ENCODE results near the gene OTC.
A peak's percentile ranks its signal among the peaks of the same experiment; 100 is the strongest.

OTC gene

DNA sequence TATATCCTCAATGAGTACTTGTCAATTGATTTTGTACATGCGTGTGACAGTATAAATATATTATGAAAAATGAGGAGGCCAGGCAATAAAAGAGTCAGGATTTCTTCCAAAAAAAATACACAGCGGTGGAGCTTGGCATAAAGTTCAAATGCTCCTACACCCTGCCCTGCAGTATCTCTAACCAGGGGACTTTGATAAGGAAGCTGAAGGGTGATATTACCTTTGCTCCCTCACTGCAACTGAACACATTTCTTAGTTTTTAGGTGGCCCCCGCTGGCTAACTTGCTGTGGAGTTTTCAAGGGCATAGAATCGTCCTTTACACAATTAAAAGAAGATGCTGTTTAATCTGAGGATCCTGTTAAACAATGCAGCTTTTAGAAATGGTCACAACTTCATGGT, at the start of gene OTC:
OTC (plus strand) TSS at position 243 of the 400 bp plus-strand sequence; CDS start at position 336, 93 bp downstream.
- DNase-seq (ENCODE audit: low read depth in 2 of 2) = no peak

DNA sequence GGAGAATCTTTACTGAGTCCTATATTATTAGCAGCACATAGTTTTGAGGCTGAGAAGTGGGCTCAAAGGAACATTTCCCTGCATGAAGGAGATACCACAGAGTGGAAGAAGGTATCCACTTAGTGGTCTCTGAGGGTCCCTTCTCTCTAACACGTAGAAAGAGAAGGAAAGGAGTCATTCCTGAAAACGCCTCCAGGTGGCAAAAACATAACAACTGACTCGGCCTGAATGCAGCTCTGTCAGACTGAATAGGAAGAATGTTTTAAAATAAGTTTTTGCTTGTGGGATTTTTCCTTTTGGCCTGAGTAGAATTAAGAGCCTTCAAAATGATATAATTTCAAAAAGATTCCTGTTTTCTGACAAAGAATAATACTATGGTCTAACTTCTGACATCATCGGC, 48.4 kb upstream of the OTC start:
- DNase-seq (ENCODE audit: low read depth in 2 of 2) = no peak

DNA sequence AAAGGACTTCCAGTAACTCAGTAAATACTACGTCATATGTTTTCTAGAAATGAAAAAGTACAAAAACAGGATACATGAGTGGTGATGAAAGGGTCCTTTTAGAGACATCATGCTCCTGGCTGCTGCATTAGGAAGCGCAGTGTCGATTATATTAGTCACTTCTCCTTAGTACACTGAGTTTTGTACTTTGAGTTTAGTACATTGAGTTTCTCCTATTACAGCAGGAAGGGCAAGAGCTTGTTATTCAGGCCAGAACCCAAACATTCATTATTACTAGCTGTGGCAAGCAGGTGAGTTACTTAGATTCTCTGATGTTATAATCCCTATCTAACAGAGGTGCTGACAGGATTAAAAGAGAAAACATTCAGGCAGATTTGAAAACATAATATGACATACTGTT, 46.4 kb upstream of the OTC start:
- no peak for DNase-seq (ENCODE audit: low read depth in 2 of 2)

DNA sequence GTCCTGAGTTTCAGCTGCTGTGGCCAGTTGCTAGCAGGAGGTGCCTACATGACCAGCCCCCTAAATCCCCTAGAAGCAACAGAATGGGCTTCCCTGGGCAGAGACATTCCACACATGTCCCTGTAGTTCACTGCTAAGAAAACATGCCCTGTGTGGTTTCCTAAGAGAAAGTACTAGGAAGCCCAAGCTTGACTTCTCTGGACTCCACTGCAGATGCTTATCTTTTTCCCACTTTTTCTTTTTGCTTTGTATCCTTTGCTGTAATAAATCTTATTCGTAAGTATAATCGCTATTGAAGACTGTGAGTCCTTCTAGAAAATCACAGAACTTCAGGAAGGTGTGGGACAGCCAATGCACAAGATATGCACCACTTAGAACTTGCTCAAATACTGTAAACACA, 40.7 kb upstream of the OTC start:
- DNase-seq (ENCODE audit: low read depth in 2 of 2) = no peak

DNA sequence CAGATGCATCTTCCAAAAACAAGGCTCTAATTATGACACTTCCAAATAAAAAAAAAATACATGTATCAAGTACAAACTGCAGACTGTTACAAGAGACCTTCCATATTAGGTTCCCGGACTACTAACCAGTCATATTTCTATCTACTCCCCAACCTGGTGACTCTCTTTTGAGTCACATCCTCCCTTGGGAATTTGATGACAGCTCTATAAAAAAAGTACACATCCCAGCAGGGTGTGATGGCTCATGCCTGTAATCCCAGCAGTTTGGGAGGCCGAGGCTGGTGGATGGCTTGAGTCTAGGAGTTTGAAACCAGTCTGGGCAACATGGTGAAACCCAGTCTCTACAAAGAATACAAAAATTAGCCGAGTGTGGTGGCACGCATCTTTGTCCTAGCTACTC, 40.0 kb upstream of the OTC start:
- DNase-seq (ENCODE audit: low read depth in 2 of 2) = no peak

DNA sequence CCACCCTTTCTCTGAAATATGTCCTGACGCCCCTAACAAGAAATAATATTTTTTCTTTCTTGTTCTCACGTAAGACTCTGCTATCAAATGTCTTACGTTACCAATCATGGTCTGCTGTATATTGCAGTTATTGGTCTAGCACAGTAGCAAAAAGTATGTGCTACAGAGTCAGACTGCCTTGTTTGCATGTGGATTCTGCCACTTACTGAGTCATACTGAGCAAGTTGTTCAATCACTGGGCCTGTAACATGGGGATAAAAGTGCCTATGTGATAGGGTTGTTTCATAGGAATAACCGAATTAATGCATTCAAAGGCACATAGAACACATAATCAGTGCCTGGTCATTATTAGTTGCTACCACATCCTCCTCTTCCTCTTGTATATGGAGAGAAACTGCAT, 39.2 kb upstream of the OTC start:
- no peak for DNase-seq (ENCODE audit: low read depth in 2 of 2)

DNA sequence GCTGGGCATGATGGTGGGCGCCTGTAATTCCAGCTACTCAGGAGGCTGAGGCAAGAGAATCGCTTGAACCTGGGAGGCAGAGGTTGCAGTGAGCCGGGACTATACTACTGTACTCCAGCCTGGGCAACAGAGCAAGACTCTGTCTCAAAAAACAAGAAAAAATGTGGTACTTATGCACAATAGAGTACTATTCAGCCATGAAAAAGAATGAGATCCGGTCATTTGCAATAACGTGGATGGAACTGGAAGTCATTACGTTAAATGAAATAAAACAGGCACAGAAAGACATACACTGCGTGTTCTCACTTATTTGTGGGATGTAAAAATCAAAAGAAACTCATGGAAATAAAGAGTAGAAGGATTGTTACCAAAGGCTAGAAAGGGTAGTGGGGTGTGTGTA, 37.2 kb upstream of the OTC start:
- no peak for DNase-seq (ENCODE audit: low read depth in 2 of 2)

DNA sequence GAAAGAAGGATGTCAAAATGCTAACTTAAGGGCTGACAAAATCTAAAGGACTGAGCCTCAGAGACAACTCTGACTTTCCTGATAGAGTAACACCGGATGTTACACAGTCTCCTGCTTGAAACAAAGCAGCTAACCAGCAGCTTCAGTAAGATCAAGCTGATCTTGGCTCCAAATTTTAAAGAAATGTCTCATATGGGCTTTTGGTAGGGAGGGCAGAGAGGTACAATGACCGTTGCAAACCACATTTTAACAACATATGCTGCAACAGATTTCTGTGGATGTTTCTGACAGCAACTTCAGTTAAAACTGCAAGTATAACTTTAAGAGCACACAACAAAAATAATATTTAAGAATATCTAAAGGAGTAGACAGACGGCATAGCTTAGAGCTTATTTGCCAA, 34.2 kb upstream of the OTC start:
- DNase-seq (ENCODE audit: low read depth in 2 of 2) = no peak

DNA sequence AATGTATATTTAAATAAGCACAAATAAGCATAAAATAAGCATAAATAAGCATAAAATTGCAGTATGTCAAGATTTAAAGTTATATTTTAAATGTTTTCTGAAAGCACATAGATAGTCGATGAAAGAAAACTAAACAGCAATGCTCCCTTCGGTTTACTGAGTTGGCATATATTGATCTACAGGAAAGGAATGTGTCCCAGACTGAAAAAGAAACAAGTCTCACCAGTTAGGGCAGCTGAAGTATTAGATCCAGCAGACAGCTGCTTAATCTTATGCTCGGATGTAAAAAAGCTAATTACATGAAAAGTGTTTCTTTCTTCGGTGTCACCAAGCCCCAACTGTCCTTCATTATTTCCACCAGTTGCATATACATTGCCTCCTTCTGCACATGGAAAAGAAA, 33.8 kb upstream of the OTC start:
- no peak for DNase-seq (ENCODE audit: low read depth in 2 of 2)

DNA sequence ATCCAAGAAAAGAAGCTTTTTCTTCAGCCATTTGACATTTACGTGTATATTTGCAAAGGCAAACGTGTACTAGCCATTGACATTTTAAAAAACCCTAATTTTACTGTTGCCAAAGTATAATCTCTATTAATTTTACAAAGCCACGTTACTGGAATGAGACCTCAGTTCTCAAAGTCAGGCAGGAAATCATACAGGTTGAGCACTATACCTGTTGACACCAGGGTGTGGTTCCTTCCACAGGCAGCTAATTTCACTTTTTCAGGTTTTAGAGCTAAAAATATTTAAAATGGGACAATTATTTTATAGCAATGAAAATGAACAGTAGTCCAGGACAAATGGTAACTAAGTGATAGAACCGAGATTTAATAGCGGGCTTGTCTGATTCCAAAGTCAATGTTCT, 31.6 kb upstream of the OTC start:
- DNase-seq (ENCODE audit: low read depth in 2 of 2) = no peak

DNA sequence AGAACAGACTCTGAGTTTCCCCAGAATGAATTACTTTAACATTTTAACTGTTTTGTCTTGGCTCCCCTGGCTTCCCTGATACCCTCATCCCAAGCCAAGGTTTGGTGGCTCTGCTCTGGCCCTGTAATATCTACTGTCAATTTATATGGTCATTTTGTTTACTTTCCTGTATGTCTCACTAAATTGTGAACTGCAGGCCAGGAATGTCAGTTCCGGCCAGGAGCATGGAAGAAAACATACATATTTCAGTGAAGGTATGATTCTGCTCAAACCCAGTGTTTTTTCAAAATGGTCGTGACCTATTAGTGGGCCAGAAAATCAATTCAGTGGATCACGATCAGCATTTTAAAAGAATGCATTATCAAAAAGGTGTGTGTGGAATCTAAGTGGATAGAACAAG, 26.3 kb upstream of the OTC start:
- no peak for DNase-seq (ENCODE audit: low read depth in 2 of 2)

DNA sequence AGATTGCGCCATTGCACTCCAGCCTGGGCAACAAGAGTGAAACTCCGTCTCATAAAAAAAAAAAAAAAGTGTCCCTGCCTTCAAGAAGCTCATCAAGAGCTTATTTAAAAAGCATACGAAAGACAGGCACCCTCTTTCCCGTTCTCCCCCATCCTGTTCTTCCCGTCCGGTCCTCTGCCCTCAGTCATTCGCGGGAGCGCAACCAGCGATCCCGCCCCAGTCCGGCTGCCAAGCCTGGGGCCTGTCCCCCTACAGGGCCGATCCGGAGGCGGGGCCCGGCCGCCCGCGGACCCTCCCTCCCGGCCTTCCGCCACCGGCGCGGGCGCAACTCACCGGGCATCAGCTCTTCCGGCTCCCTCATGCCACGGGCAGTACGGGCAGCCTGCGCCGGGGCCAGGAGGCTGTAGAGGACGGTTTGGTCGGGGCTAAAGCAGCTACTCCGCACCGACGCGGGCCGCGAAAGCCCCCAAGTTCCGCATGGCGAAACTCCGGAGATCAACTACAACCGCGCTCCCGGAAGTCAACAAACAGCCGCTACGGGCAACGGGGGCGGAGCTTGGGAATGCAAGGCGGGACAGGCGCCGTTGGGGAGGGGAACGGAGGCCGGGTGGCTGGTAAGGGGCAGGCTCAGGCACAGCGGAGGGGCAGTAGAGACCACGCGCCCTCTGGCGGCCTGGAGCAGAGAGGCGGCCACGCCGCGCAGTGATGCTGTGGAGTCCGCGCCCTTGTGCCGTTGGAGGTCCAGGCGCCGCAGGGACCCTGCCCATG, 25.2 kb upstream of the OTC start, which contains the start of gene RPGR:
RPGR (minus strand) TSS at position 503 of the 768 bp plus-strand sequence; CDS start at position 361, 142 bp downstream.
- peak; percentile 83 to 84 for DNase-seq (ENCODE audit: low read depth in 2 of 2)

DNA sequence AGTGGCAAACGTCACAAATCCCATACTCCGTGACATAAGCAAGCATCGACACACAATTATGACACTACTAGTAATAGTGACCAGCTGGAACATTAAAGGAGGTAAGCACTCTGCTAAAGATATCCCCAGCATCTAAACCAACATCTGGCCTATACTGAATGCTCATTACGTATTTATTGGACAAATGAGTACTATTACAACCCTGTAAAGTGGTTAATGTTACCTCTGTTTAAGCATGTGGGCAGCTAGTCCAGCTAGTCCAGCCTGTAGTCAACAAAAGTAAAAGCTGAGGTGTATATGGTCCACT, 24.7 kb upstream of the OTC start:
- DNase-seq (ENCODE audit: low read depth in 2 of 2) = no peak

DNA sequence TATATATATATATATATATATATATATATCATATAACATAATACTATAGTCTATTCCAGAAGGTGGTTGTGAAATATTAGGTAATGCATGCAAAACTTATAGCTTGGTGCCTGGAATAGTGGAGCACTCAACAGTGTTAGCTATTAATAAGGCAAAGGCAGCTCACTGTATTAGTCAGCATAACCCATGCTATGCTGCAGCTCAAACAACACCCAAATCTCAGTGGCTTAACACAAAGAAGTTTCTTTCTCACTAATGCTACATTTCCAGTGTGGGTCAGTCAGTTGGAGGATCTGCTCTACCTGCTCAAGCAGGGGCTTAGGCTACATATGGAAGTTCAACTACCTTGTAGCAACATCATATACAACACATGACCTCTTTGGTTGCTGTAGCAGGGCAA, 19.9 kb upstream of the OTC start:
- DNase-seq (ENCODE audit: low read depth in 2 of 2) = no peak

DNA sequence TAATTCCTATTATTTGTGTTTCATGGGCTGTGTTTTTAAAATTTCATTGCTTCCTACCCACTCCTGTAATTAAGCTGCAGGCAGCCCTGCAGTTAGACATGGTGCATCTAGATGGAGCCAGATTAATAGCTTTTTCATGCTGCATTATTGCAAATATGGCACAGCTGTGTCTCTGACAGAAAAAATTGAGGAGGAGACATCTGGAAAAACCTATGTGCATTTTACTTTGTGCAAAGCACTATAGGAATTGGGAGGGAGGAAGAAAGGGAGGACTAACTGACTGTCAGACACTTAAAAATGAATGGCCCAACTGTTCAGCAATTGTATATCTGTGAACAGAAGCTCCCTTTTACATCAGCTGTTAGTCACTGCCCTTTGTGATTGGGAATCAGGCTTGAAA, 17.0 kb upstream of the OTC start:
- no peak for DNase-seq (ENCODE audit: low read depth in 2 of 2)

DNA sequence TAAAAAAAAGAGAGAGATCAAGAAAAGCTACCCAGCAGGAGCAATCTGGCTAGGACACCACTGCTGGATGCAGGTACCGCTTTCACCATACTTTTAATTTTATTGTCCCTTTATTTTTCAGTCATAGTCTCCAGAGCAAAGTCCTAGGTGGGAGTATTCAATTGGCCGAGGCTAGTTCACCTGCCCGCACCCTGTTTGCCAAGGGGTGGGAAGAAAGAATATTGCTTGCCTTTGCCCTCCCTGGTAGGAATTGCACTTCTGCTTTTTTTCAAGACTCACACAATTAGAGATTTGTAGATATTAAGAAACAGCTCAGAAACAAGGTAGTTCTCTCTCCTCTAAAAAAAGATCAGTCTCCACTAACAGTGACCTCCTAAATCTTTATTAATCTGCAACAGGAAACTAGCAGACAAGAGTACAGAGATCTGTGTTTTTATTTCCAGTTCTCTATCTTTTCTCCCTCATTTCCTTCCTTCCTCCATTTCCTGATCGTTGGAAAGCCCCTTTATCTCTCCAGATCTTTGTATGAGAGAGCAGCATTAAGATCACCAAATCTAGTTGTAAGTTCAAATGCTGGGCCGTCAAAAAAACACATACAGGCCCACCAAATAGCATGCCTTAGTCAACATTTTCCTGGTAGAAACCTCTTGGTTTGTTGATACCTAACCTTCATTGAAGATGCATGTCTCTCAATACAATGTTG, 15.7 kb upstream of the OTC start:
- DNase-seq (ENCODE audit: low read depth in 2 of 2) = no peak

DNA sequence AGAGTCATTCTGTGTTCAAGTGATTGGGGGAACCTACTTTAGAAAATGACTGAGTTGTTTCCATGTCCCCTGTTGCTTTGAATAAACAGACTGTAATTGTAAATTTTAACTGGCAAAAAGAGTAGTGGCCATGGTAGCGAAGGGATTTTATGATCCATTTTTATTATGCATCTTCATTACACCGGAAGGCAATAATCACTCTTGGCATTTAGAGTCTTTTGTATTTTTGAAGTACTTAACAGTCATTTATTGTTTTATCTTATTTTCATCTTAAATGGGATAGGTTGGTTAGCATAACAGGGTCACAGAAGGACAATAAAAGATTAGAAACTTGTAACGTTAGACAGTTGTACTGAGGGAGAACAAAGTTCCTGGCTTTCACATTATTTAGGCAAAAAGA, 11.0 kb upstream of the OTC start:
- no peak for DNase-seq (ENCODE audit: low read depth in 2 of 2)

DNA sequence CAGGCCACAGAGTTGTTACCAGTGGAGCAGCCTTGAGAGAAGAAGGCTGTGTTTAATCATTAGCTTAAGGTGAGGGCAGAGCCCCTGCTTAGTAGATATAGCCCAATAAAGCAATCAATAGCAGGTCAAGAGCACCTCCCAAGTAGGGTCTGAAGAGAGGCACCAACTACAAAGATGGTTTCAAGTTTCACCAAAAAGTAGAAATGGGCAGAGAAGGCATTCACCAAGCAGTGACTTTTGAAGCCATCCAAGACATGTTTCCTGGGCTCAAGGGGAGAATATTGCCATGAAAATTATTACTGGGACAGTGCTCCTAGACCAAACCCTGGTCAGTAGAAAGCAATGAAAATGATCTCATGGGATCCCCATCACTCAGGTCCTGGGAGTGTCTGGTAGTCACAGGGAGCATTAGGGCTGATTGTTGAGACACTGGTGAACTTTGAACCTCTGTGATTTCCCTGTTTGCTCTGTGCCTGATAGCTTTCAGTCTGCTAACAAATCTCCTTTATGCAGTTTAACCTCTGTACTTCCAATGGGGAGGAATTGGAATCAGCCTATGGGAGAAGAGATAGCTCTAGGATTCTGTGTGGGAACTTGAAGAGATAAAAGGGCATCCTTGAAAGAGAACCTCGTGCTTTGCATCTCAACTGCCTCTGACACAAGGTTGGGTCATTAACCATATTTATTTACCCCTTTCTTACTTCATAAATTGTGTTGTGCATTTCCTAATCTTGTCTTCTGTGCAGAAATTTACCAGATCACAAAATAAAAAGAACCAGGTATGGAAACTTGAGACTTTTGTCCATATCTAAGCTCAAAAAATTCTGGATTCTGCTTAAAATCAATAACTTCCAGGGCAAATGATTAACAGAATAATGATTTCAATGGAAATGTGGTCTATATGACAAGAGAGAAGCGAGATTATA, 9.3 kb upstream of the OTC start:
- no peak for DNase-seq (ENCODE audit: low read depth in 2 of 2)

DNA sequence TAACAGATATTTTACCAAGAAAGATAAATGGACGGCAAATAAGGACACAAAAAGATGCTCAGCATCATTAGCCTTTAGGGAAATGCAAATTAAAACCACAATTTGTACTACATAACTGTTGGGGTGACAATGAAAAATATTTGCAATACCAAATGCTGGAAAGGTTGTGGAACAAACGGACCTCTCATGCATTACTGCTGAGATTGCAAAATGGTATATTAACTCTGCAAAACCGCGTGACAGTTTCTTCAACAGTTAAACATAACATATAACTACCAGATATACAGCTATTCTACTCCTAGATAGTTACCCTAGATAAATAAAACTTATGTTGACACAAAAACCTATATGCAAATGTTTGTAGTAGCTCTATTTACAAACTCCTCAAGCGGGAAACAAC, 6.3 kb upstream of the OTC start:
- no peak for DNase-seq (ENCODE audit: low read depth in 2 of 2)

DNA sequence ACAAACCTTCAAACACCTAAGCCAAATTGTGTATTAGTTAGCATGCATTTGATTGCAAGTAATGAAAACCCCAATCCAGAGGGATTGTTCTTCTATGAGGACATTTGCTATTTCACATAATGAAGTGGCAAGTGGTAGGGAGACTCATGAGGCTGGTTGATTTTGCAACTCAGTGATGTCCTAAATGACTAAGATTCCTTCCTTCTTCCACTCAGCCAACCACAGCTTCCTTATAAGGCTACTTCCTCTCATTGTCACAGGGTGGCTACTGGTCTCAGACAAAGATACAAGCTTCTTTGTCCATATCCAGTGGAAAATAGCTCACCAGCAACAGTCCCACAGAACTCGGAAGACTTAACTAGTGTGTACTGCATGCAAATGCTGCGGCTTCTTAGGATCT, 5.3 kb upstream of the OTC start:
- no peak for DNase-seq (ENCODE audit: low read depth in 2 of 2)

DNA sequence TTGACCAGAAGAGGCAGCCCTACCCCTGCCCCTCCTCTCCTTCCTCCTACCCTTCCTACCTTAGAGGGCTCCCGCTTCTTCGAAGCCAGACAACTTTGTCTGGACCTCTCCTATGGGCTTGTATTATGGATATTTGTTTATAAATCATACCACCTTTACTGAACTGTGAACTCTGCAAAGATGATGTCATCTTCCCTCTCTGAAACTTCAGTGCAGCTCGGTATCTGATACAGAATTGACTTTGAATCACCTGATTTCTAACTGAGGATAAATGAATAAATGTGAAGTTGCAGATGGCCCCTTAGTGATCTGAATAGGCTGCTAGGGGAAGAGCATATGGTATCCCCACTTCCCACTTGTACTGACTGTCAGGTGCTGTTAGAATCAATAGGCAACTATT, 1.1 kb upstream of the OTC start:
- DNase-seq (ENCODE audit: low read depth in 2 of 2) = no peak

DNA sequence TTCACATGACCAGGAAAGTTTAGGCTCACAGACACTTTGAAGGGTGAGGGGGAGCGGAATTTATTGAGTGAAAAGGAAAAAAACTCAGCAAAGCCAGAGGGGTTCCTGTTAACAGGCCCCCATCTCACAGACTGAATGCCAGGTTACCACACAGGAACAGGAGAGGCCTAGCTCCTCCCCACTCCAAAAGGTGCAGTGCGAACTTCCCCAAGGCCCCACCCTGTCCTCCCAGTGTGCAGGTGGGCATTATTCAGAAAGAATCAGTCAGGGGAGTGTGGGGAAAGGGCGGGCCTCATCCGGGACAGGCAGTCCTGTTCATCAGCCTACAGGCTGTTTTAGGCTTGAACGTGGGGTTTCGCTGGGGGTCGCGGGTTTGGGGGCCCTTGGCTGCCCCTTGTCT, 4.0 kb downstream of the OTC start:
- no peak for DNase-seq (ENCODE audit: low read depth in 2 of 2)

Measured in stimulated activated CD4-positive, alpha-beta T cell treated with anti-CD3 and anti-CD28 coated beads, Interleukin-4, amount 100 ng/mL, for 48 hours (primary cell).